K562 (cell line): ENCODE data around the gene ENDOU. TPM values are rescaled to one million over a fixed set of nuclear protein-coding genes. Genes with fewer than 3 reads are reported as not detected.

Experiments
- ATAC-seq: fragments of 200-7000 bp; cut with Tn5 transposase; 3 replicates; pipeline ENCODE4 v1.9.1; 2020; ENCODE audit warnings: moderate library complexity
- BruUV-seq: library from RNA; stranded (reverse); fragments of 400-500 nt; replicated peaks from 2 replicates; lab custom pipeline; 2021; lab: Mats Ljungman, UMichigan
- CTCF ChIA-PET: fragments of 300-600 bp; formaldehyde crosslinking; extraction: SDS; loops from one replicate; lab custom pipeline; 2021; ENCODE audit warnings: low intra/inter-chr PET ratio; lab: Yijun Ruan, JAX
- POLR2A ChIA-PET: fragments of 300-600, 350-650 bp; sonication (Branson Sonifier 250); formaldehyde crosslinking; extraction: SDS; loops from one replicate; lab custom pipeline; 2021; ENCODE audit warnings: antibody characterized with exemption, inconsistent platforms; lab: Yijun Ruan, JAX
- DNase-seq, 4 experiments: peaks; one replicate each; pipeline versions ENCODE4 v3.0.0 to v3.0.0-alpha.2; 2011 to 2018; ENCODE audit warnings: low spot score in 3 of 4, mixed read lengths in 3 of 4; ENCODE audit errors: extremely low read depth in 1 of 4
- FAIRE-seq: peaks from 2 replicates; lab custom pipeline; 2011; peaks lifted over from hg19 to GRCh38; lab: Jason Lieb, UNC
- H2AFZ ChIP-seq: 2 replicates; pipeline ENCODE4 v1.6.0; 2011; ENCODE audit warnings: low read depth, low read length, control low read depth, inconsistent platforms
- H3K27ac ChIP-seq: fragments of 200-600 bp; 3 replicates; pipeline ENCODE4 v1.8.0; 2011; ENCODE audit warnings: low read depth, mild to moderate bottlenecking, control low read depth, inconsistent platforms, low read length, moderate library complexity, mixed read lengths; ENCODE audit errors: extremely low read depth
- H3K27me3 ChIP-seq, 2 experiments: fragments of 300-600 bp in 1 of 2; 2 replicates in 1 of 2; 3 replicates in 1 of 2; pipeline versions ENCODE4 v1.6.0 to v1.8.0; 2011; ENCODE audit warnings: inconsistent platforms in 2 of 2, low read length in 2 of 2, mild to moderate bottlenecking in 1 of 2, mixed read lengths in 1 of 2, moderate library complexity in 1 of 2; ENCODE audit not compliant: control insufficient read depth in 2 of 2, insufficient read depth in 2 of 2
- H3K36me3 ChIP-seq: fragments of 300-600 bp; 3 replicates; pipeline ENCODE4 v1.8.0; 2011; ENCODE audit warnings: mild to moderate bottlenecking, low read length, inconsistent platforms; ENCODE audit not compliant: control insufficient read depth, insufficient read depth
- H3K4me1 ChIP-seq, 2 experiments: fragments of 200-600 bp in 1 of 2; replicated peaks in 1 of 2; 2 replicates in 1 of 2; 3 replicates in 1 of 2; pipeline versions ENCODE4 v1.5.1 to v1.8.0; 2011; ENCODE audit warnings: inconsistent platforms in 2 of 2, low read length in 2 of 2, mild to moderate bottlenecking in 1 of 2, mixed read lengths in 1 of 2, moderate library complexity in 1 of 2; ENCODE audit not compliant: control insufficient read depth in 2 of 2, insufficient read depth in 2 of 2
- H3K4me2 ChIP-seq: 2 replicates; pipeline ENCODE4 v1.6.1; 2011; ENCODE audit warnings: low read length, control low read depth, inconsistent platforms, mixed read lengths; ENCODE audit not compliant: insufficient read depth
- H3K4me3 ChIP-seq: fragments of 200-600 bp; sonication (generic), shearing (Covaris generic); 2 replicates; pipeline ENCODE4 v1.5.1; 2016; ENCODE audit warnings: control low read depth, inconsistent platforms
- H3K79me2 ChIP-seq: fragments of 200-600 bp; 3 replicates; pipeline ENCODE4 v1.8.0; 2011; ENCODE audit warnings: low read length, inconsistent platforms; ENCODE audit not compliant: control insufficient read depth, insufficient read depth
- H3K9ac ChIP-seq, 2 experiments: 2 replicates each; pipeline versions ENCODE4 v1.6.0 to v1.6.1; 2011; ENCODE audit warnings: low read depth in 2 of 2, low read length in 2 of 2, control low read depth in 1 of 2, inconsistent platforms in 1 of 2, mild to moderate bottlenecking in 1 of 2, mixed read lengths in 1 of 2; ENCODE audit not compliant: insufficient read depth in 1 of 2
- H3K9me1 ChIP-seq: one replicate; pipeline ENCODE4 v1.6.0; 2011; ENCODE audit warnings: inconsistent platforms, mild to moderate bottlenecking, low read length, moderate library complexity; ENCODE audit not compliant: control insufficient read depth, insufficient read depth
- H3K9me3 ChIP-seq: replicated peaks from 2 replicates; pipeline ENCODE4 v1.5.1; 2011; ENCODE audit warnings: low read depth, low read length, inconsistent platforms; ENCODE audit not compliant: control insufficient read depth, insufficient read depth
- H4K20me1 ChIP-seq: replicated peaks from 2 replicates; pipeline ENCODE4 v1.6.1; 2011; ENCODE audit warnings: low read length, inconsistent platforms, mixed read lengths; ENCODE audit not compliant: control insufficient read depth, insufficient read depth
- FOXK1 ChIP-seq: sonication (generic); formaldehyde crosslinking; IDR thresholded peaks from 2 replicates; pipeline ENCODE4 v1.8.0; 2022; ENCODE audit warnings: missing genetic modification reagents, mild to moderate bottlenecking, borderline replicate concordance
- whole genome bisulfite sequencing: fragments of 100-300 bp; shearing (Covaris generic); methylation state at CpG from one replicate; pipeline ENCODE4 v1.1.6; 2016; ENCODE audit warnings: low coverage, mixed read lengths; ENCODE audit not compliant: insufficient coverage; ENCODE audit errors: missing lambda C conversion rate; 5-methylcytosine and 5-hydroxymethylcytosine counted together
- in situ Hi-C: fragments of 300-500 bp; cut with MboI; formaldehyde crosslinking; loops from 4 replicates; pipeline ENCODE4 v1.15.0; 2018; ENCODE audit warnings: inconsistent platforms, mixed read lengths
- intact Hi-C: fragments of 100-400 bp; cut with micrococcal nuclease; formaldehyde crosslinking; loops from 2 replicates; pipeline ENCODE4 v1.14.2; 2022
- polyA plus RNA-seq, 8 experiments: library from polyadenylated mRNA; depleted of rRNA in 4 of 8; stranded (reverse) in 5 of 8; unstranded in 3 of 8; fragments of >200 nt; fragmentation: Nextera tagmentation in 2 of 8; fragmentation: Illumina TruSeq in 1 of 8; extraction: Ambion mirVana in 2 of 8; extraction: Trizol in 1 of 8; gene quantifications; 2 replicates each; pipeline versions ENCODE4 v1.2.1 to v1.2.3, GENCODE V29; 2011 to 2014; ENCODE audit warnings: inconsistent platforms in 1 of 8, missing spikeins in 1 of 8
- total RNA-seq, 7 experiments: library from RNA; depleted of rRNA in 6 of 7; stranded (reverse); fragments of >200 nt in 6 of 7; fragmentation: Illumina TruSeq in 2 of 7; extraction: Trizol in 2 of 7; gene quantifications; 2 replicates each; pipeline versions ENCODE4 v1.2.1 to v1.2.3, GENCODE V29; 2011 to 2021; ENCODE audit warnings: low replicate concordance in 1 of 7
- TF ChIP-seq, protein P1 (sequence below): IDR thresholded peaks from 2 replicates; pipeline ENCODE4 v1.6.1; 2012; ENCODE audit warnings: low read depth, low read length, improper control_type of control experiment, borderline replicate concordance
- TF ChIP-seq, protein P2 (sequence below): sonication (generic); IDR thresholded peaks from 2 replicates; pipeline ENCODE4 v1.6.1; 2016

Gene ENDOU
- total and polyA plus RNA-seq, 9 of the 15 experiments (the other 6 are each of a cell fraction or from before 2014, with no cell fraction given), result 0.03 TPM; not detected in 8

DNA sequence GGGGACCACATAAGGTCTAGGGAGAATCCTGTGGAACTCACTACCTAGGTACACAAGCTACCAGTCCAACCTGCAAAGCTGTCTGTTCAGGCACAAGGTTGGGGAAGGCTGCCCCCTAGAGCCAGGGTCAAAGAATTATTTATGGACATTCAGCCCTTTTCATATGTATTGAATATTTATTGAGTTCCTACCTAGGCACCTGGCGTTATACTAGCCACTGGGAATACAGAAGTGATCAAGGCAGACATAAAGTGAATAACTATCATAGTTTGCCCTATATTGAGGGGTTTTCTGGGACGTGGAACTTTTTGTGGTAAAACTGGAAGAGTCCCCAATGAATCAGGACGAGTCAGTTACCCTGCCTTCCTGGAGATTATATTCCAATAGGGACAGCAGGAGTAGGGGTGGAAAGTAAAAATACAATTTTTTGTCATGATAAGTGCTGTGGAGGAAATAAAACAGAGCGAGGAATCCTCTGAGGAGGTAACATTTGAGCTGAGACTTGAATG, 42.0 kb upstream of the ENDOU start (continued):
- TF ChIP-seq, protein P1, sequence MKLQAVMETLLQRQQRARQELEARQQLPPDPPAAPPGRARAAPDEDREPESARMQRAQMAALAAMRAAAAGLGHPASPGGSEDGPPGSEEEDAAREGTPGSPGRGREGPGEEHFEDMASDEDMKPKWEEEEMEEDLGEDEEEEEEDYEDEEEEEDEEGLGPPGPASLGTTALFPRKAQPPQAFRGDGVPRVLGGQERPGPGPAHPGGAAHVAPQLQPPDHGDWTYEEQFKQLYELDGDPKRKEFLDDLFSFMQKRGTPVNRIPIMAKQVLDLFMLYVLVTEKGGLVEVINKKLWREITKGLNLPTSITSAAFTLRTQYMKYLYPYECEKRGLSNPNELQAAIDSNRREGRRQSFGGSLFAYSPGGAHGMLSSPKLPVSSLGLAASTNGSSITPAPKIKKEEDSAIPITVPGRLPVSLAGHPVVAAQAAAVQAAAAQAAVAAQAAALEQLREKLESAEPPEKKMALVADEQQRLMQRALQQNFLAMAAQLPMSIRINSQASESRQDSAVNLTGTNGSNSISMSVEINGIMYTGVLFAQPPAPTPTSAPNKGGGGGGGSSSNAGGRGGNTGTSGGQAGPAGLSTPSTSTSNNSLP, result 0 out of 2 replicates have a peak, but pooled peaks have one; percentile 64

DNA sequence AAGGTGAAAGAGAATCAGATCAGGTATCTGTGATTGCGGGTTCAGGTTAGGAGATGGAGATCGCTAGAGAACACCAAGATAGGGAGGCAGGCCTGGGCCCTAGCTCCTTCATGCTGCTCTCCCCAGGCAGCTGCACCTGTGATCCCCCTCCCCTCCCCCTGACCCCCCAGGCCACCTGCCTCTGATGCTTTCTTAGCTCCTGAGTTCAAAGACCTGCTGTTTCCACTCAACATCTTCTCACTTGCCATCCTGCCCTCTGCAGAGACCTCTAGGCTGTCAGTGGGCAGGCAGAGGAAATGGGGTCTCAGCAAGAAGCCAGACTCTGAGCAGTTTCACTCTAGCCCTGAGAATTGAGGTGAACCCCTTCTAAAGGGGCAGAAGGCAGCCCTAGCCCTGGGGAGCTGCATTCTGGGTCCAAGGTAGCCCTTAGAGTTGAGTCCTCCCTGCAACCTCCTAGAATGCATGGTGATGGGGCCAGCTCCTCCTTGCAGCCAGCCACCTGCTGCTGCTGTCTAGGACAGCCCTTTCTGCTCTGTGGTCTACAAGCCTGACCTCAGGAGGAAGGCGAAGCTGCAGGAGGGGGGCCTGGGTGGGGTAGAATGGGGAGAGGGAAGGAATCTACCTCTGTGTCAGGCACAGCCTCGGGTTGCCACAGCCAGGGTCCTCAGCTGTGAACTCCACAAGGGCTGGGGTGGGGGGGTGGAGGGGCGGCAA, 41.4 kb upstream of the ENDOU start:
- no peaks in the 10 kb centered on the region for H3K36me3 ChIP-seq
- ATAC-seq (no peak), DNase-seq (no peak), FAIRE-seq (no peak)
- POLR2A ChIA-PET, result interaction anchor here (0.6 to 3.3 kb wide), 9 partner anchors 9 to 541 kb away, joined by 3 to 19 read pairs (median 3); no protein-coding TSS in a partner anchor
- H4K20me1 ChIP-seq, result no peaks in the 10 kb centered on the region
- H3K27ac ChIP-seq, result no peak overlapping the region
- no TSS peak for BruUV-seq
- H2AFZ ChIP-seq, result no peak overlapping the region
- no peaks in the 10 kb centered on the region for H3K79me2 ChIP-seq
- intact Hi-C loops (loop anchor here (1.0 to 2.0 kb wide), 2 partner anchors 22 to 51 kb away; no protein-coding TSS in a partner anchor), in situ Hi-C loops (no loop called here)
- CTCF ChIA-PET, result interaction anchor here (0.6 to 2.3 kb wide), 4 partner anchors 12 to 53 kb away, joined by 3 to 16 read pairs (median 10); no protein-coding TSS in a partner anchor
- H3K4me2 ChIP-seq, result no peak overlapping the region
- H3K4me1 ChIP-seq, result peaks cover 12 to 28% of the 10 kb centered on the region in 2 experiments; a peak in 4 of 5 replicates
- no peak overlapping the region for H3K9ac ChIP-seq
- 34% methylated on average over 4 of the region's 5 CpGs for WGBS
- H3K27me3 ChIP-seq, result no peaks in the 10 kb centered on the region
- no peaks in the 10 kb centered on the region for H3K9me3 ChIP-seq
- TF ChIP-seq, protein P2, sequence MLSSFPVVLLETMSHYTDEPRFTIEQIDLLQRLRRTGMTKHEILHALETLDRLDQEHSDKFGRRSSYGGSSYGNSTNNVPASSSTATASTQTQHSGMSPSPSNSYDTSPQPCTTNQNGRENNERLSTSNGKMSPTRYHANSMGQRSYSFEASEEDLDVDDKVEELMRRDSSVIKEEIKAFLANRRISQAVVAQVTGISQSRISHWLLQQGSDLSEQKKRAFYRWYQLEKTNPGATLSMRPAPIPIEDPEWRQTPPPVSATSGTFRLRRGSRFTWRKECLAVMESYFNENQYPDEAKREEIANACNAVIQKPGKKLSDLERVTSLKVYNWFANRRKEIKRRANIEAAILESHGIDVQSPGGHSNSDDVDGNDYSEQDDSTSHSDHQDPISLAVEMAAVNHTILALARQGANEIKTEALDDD, result no peak
- no peak for TF ChIP-seq FOXK1 (CRISPR knock-in tag)
- no peak overlapping the region for H3K4me3 ChIP-seq
- H3K9me1 ChIP-seq, result no peaks in the 10 kb centered on the region
